Measurements from ENCODE around the gene TTR. TPM values are rescaled to one million over a fixed set of nuclear protein-coding genes. Genes with fewer than 3 reads are reported as not detected.

The TTR gene
- total and polyA plus RNA-seq, 2 of the 13 experiments (the other 11 are each of a cell fraction or from before 2014, with no cell fraction given), result 91.3 to 496 TPM

DNA sequence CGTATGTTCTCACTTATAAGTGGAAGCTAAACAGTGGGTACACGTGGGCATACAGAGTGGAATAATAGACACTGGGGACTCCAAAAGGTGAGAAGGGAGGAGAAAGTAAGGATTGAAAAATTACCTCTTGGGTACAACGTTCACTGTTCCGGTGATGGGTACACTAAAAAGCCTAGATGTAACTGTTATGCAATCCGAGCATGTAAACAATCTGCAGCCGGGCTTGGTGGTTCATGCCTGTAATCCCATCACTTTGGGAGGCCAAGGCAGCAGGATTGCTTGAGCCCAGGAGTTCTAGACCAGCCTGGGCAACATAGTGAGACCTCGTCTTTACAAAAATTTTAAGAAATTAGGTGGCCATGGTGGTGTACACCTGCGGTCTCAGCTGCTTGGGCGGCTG lies 33.1 kb upstream of the TTR start (continued):
- TF ChIP-seq PHF21A (CRISPR knock-in tag; IDR thresholded peaks at IDR 0.05) (peak; percentile 31; the same call in 1 of the 2 replicates), ZNF263 (CRISPR knock-in tag; IDR thresholded peaks at IDR 0.05) (no peak), ISL2 (CRISPR knock-in tag; IDR thresholded peaks at IDR 0.05) (peak; percentile 48; the same call in 1 of the 2 replicates), ZNF790 (CRISPR knock-in tag; IDR thresholded peaks at IDR 0.05; ENCODE audit: borderline replicate concordance) (no peak), PCBP2 (optimal IDR thresholded peaks at IDR 0.05; ENCODE audit: low read depth, low read length, poor library complexity, severe bottlenecking) (no peak), ZNF24 (IDR thresholded peaks at IDR 0.05) (no peak), ZNF234 (CRISPR knock-in tag; conservative IDR thresholded peaks at IDR 0.05) (no peak), NCOA5 (CRISPR knock-in tag; IDR thresholded peaks at IDR 0.05) (no peak), ZMYM2 (CRISPR knock-in tag; IDR thresholded peaks at IDR 0.05) (peak; percentile 89), HOXA9 (CRISPR knock-in tag; IDR thresholded peaks at IDR 0.05; ENCODE audit: borderline replicate concordance) (no peak), ZNF589 (CRISPR knock-in tag; conservative IDR thresholded peaks at IDR 0.05) (no peak), MAZ (IDR thresholded peaks at IDR 0.05; ENCODE audit: borderline replicate concordance, low read depth, low read length) (no peak), MAZ (CRISPR knock-in tag; IDR thresholded peaks at IDR 0.05; ENCODE audit: low read depth) (no peak), ZNF121 (CRISPR knock-in tag; IDR thresholded peaks at IDR 0.05) (peak; percentile 86), ZMYM3 (CRISPR knock-in tag; IDR thresholded peaks at IDR 0.05) (peak; percentile 80), ERF (CRISPR knock-in tag; IDR thresholded peaks at IDR 0.05) (no peak), PITX1 (CRISPR knock-in tag; IDR thresholded peaks at IDR 0.05) (peak; percentile 77; the same call in 1 of the 2 replicates), CEBPB (IDR thresholded peaks at IDR 0.05; ENCODE audit: borderline replicate concordance, low read depth, low read length) (peak; percentile 84), ZNF550 (CRISPR knock-in tag; IDR thresholded peaks at IDR 0.05; ENCODE audit: borderline replicate concordance) (no peak), POLR2G (IDR thresholded peaks at IDR 0.05; ENCODE audit: low read depth, low read length) (no peak), FOSL2 (CRISPR knock-in tag; IDR thresholded peaks at IDR 0.05) (peak; percentile 45), POGZ (CRISPR knock-in tag; IDR thresholded peaks at IDR 0.05) (peak; percentile 90), ZMAT3 (CRISPR knock-in tag; conservative IDR thresholded peaks at IDR 0.05) (no peak), ZNF766 (CRISPR knock-in tag; IDR thresholded peaks at IDR 0.05; ENCODE audit: borderline replicate concordance) (peak; percentile 57; the same call in 1 of the 2 replicates)
- TF ChIP-seq, protein P1, sequence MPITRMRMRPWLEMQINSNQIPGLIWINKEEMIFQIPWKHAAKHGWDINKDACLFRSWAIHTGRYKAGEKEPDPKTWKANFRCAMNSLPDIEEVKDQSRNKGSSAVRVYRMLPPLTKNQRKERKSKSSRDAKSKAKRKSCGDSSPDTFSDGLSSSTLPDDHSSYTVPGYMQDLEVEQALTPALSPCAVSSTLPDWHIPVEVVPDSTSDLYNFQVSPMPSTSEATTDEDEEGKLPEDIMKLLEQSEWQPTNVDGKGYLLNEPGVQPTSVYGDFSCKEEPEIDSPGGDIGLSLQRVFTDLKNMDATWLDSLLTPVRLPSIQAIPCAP (CRISPR knock-in tag; IDR thresholded peaks at IDR 0.05; ENCODE audit: low read depth), result no peak
- TF ChIP-seq, protein P2, sequence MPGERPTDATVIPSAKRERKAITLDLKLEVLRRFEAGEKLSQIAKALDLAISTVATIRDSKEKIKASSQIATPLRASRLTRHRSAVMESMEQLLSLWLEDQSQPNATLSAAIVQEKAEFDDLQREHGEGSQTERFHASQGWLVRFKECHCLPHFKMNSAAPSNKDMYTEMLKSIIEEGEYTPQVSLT (CRISPR knock-in tag; IDR thresholded peaks at IDR 0.05; ENCODE audit: borderline replicate concordance, low read depth), result no peak
- TF ChIP-seq, protein P3, sequence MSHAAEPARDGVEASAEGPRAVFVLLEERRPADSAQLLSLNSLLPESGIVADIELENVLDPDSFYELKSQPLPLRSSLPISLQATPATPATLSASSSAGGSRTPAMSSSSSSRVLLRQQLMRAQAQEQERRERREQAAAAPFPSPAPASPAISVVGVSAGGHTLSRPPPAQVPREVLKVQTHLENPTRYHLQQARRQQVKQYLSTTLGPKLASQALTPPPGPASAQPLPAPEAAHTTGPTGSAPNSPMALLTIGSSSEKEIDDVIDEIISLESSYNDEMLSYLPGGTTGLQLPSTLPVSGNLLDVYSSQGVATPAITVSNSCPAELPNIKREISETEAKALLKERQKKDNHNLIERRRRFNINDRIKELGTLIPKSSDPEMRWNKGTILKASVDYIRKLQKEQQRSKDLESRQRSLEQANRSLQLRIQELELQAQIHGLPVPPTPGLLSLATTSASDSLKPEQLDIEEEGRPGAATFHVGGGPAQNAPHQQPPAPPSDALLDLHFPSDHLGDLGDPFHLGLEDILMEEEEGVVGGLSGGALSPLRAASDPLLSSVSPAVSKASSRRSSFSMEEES (CRISPR knock-in tag; IDR thresholded peaks at IDR 0.05), result 0 out of 2 replicates have a peak, but pooled peaks have one; percentile 32
- TF ChIP-seq, protein P4, sequence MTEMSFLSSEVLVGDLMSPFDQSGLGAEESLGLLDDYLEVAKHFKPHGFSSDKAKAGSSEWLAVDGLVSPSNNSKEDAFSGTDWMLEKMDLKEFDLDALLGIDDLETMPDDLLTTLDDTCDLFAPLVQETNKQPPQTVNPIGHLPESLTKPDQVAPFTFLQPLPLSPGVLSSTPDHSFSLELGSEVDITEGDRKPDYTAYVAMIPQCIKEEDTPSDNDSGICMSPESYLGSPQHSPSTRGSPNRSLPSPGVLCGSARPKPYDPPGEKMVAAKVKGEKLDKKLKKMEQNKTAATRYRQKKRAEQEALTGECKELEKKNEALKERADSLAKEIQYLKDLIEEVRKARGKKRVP (CRISPR knock-in tag; IDR thresholded peaks at IDR 0.05), result 0 out of 4 replicates have a peak, but pooled peaks of 1 of the 2 experiments have one; percentile 44
- TF ChIP-seq, protein P5, sequence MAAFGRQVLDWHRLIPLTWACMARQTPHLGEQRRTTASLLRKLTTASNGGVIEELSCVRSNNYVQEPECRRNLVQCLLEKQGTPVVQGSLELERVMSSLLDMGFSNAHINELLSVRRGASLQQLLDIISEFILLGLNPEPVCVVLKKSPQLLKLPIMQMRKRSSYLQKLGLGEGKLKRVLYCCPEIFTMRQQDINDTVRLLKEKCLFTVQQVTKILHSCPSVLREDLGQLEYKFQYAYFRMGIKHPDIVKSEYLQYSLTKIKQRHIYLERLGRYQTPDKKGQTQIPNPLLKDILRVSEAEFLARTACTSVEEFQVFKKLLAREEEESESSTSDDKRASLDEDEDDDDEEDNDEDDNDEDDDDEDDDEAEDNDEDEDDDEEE (CRISPR knock-in tag; IDR thresholded peaks at IDR 0.05), result no peak

Measured in HepG2 (cell line).